Neural cell (in vitro differentiated cells): ENCODE results near the gene PDIA6. TPM values are rescaled to one million over a fixed set of nuclear protein-coding genes. Genes with fewer than 3 reads are reported as not detected.

Experiments used
- H2AFZ ChIP-seq: fragments of 200-600, 300-800 bp; sonication (generic), shearing (Covaris generic); 2 replicates; pipeline ENCODE4 v1.6.0; 2014; ENCODE audit warnings: low read depth, mild to moderate bottlenecking, antibody characterized with exemption, low read length, moderate library complexity
- H3F3A ChIP-seq: fragments of 200-600 bp; shearing (Covaris generic); 2 replicates; pipeline ENCODE4 v1.6.1; 2016; ENCODE audit warnings: mild to moderate bottlenecking, moderate library complexity, mixed read lengths, antibody characterized with exemption, low read length; ENCODE audit not compliant: insufficient read depth, poor library complexity, severe bottlenecking
- H3K27ac ChIP-seq: fragments of 200-600, 300-800 bp; sonication (generic), shearing (Covaris generic); 2 replicates; pipeline ENCODE4 v1.5.1; 2014; ENCODE audit warnings: mild to moderate bottlenecking, low read length, moderate library complexity
- H3K27me3 ChIP-seq: fragments of 300-800, 200-600 bp; sonication (generic), shearing (Covaris generic); 2 replicates; pipeline ENCODE4 v1.6.0; 2014; ENCODE audit warnings: mild to moderate bottlenecking, low read depth, low read length, moderate library complexity; ENCODE audit not compliant: insufficient read depth
- H3K36me3 ChIP-seq: fragments of 300-800, 200-600 bp; sonication (generic), shearing (Covaris generic); 2 replicates; pipeline ENCODE4 v1.5.1; 2014; ENCODE audit warnings: mild to moderate bottlenecking, antibody characterized with exemption, low read length, moderate library complexity; ENCODE audit not compliant: insufficient read depth
- H3K4me2 ChIP-seq: fragments of 300-800, 200-600 bp; sonication (generic), shearing (Covaris generic); 2 replicates; pipeline ENCODE4 v1.6.0; 2014; ENCODE audit warnings: mild to moderate bottlenecking, low read length
- H3K4me3 ChIP-seq: fragments of 300-800, 200-600 bp; sonication (generic), shearing (Covaris generic); 2 replicates; pipeline ENCODE4 v1.5.1; 2014; ENCODE audit warnings: mild to moderate bottlenecking, low read length, moderate library complexity
- H3K79me2 ChIP-seq: fragments of 200-600 bp; shearing (Covaris generic); replicated peaks from 2 replicates; pipeline ENCODE4 v1.6.0; 2014; ENCODE audit warnings: mild to moderate bottlenecking, low read length, moderate library complexity; ENCODE audit not compliant: insufficient read depth
- H3K9ac ChIP-seq: fragments of 300-800, 200-600 bp; sonication (generic), shearing (Covaris generic); 2 replicates; pipeline ENCODE4 v1.6.1; 2016; ENCODE audit warnings: mild to moderate bottlenecking, low read length, mixed read lengths
- H3K9me2 ChIP-seq: fragments of 200-600 bp; shearing (Covaris generic); 2 replicates; pipeline ENCODE4 v1.6.1; 2016; ENCODE audit warnings: mild to moderate bottlenecking, low read length, mixed read lengths; ENCODE audit not compliant: insufficient read depth
- H3K9me3 ChIP-seq: fragments of 200-600, 300-800 bp; sonication (generic), shearing (Covaris generic); 2 replicates; pipeline ENCODE4 v1.6.1; 2016; ENCODE audit warnings: mild to moderate bottlenecking, mixed run types, low read length, moderate library complexity, mixed read lengths
- H4K20me1 ChIP-seq: fragments of 200-600 bp; shearing (Covaris generic); 2 replicates; pipeline ENCODE4 v1.6.1; 2016; ENCODE audit warnings: mild to moderate bottlenecking, mixed run types; ENCODE audit not compliant: insufficient read depth
- CTCF ChIP-seq: fragments of 450-650 bp; IDR thresholded peaks from 2 replicates; pipeline ENCODE4 v1.5.1; 2014; ENCODE audit warnings: antibody characterized with exemption, mild to moderate bottlenecking, moderate library complexity; ENCODE audit not compliant: poor library complexity, severe bottlenecking
- EP300 ChIP-seq: fragments of 450-650 bp; conservative IDR thresholded peaks from 2 replicates; pipeline ENCODE4 v1.6.1; 2014; ENCODE audit warnings: antibody characterized with exemption, mild to moderate bottlenecking, moderate library complexity; ENCODE audit not compliant: poor library complexity, severe bottlenecking
- EZH2 ChIP-seq: fragments of 200-600, 300-800 bp; shearing (Covaris generic), sonication (generic); IDR thresholded peaks from 2 replicates; pipeline ENCODE4 v1.6.1; 2014; ENCODE audit warnings: antibody characterized with exemption, low read length, borderline replicate concordance, mild to moderate bottlenecking; ENCODE audit not compliant: insufficient read depth, poor library complexity, severe bottlenecking
- MXI1 ChIP-seq: fragments of 450-650 bp; conservative IDR thresholded peaks from 2 replicates; pipeline ENCODE4 v1.6.1; 2014; ENCODE audit warnings: antibody characterized with exemption, mild to moderate bottlenecking; ENCODE audit not compliant: poor library complexity, severe bottlenecking
- POLR2AphosphoS5 ChIP-seq: IDR thresholded peaks from 2 replicates; pipeline ENCODE4 v1.6.1; 2012
- RAD21 ChIP-seq: fragments of 450-650 bp; conservative IDR thresholded peaks from 2 replicates; pipeline ENCODE4 v1.6.1; 2014; ENCODE audit warnings: antibody characterized with exemption, mild to moderate bottlenecking, moderate library complexity
- REST ChIP-seq: IDR thresholded peaks from 2 replicates; pipeline ENCODE4 v1.6.1; 2012; ENCODE audit warnings: borderline replicate concordance
- SMC3 ChIP-seq: fragments of 450-650 bp; conservative IDR thresholded peaks from 2 replicates; pipeline ENCODE4 v1.6.1; 2014; ENCODE audit warnings: antibody characterized with exemption, mild to moderate bottlenecking, moderate library complexity; ENCODE audit not compliant: poor library complexity
- TAF1 ChIP-seq: IDR thresholded peaks from 2 replicates; pipeline ENCODE4 v1.6.1; 2012; ENCODE audit warnings: low read depth
- polyA plus RNA-seq: library from polyadenylated mRNA; depleted of rRNA; stranded (reverse); fragments of >200 nt; gene quantifications from 2 replicates; pipeline ENCODE4 v1.2.3, GENCODE V29; 2014

PDIA6 gene
- polyA plus RNA-seq, 1 donor from 2014 or later: 124 TPM

GRCh38 chr2:10757814-10758286 is 54.7 kb downstream of the PDIA6 start:
- no peak overlapping the region for H3K27ac ChIP-seq

GRCh38 chr2:10755621-10756020 is 57.0 kb downstream of the PDIA6 start:
- no peaks in the 10 kb centered on the region for H3K79me2 ChIP-seq
- no peaks in the 10 kb centered on the region for H3K27me3 ChIP-seq
- no peak overlapping the region for H3K4me3 ChIP-seq
- H3F3A ChIP-seq: no peaks in the 10 kb centered on the region
- H3K9me3 ChIP-seq: no peaks in the 10 kb centered on the region
- no peaks in the 10 kb centered on the region for H4K20me1 ChIP-seq
- H3K9me2 ChIP-seq: no peaks in the 10 kb centered on the region
- H3K4me2 ChIP-seq: no peak overlapping the region
- H3K9ac ChIP-seq: no peak overlapping the region
- H3K36me3 ChIP-seq: no peaks in the 10 kb centered on the region
- TF ChIP-seq EP300 (no peak), POLR2AphosphoS5 (no peak), RAD21 (no peak), REST (no peak), CTCF (no peak), SMC3 (no peak), EZH2 (no peak), MXI1 (no peak), TAF1 (no peak)
- no peak overlapping the region for H3K27ac ChIP-seq
- no peak overlapping the region for H2AFZ ChIP-seq

More at GRCh38 chr2:10757814-10758286, 54.7 kb downstream of the PDIA6 start:
- H3K4me3 ChIP-seq: no peak overlapping the region
- no peak overlapping the region for H3K9ac ChIP-seq
- no peaks in the 10 kb centered on the region for H3K9me3 ChIP-seq
- H3K36me3 ChIP-seq: no peaks in the 10 kb centered on the region
- no peaks in the 10 kb centered on the region for H3K79me2 ChIP-seq
- no peaks in the 10 kb centered on the region for H4K20me1 ChIP-seq
- no peaks in the 10 kb centered on the region for H3F3A ChIP-seq
- H3K4me2 ChIP-seq: no peak overlapping the region
- no peaks in the 10 kb centered on the region for H3K9me2 ChIP-seq
- TF ChIP-seq CTCF (no peak), TAF1 (no peak)
- H3K27me3 ChIP-seq: no peaks in the 10 kb centered on the region
- no peak overlapping the region for H2AFZ ChIP-seq
